K562 (cell line): ENCODE results near the gene VPREB1. TPM values are rescaled to one million over a fixed set of nuclear protein-coding genes. Genes with fewer than 3 reads are reported as not detected.

Experiments
- CC2D1A ChIP-seq: fragments of 450-650 bp; IDR thresholded peaks from 2 replicates; pipeline ENCODE4 v1.6.1; 2017; ENCODE audit warnings: mild to moderate bottlenecking
- CHD2 ChIP-seq: IDR thresholded peaks from 2 replicates; pipeline ENCODE4 v1.6.1; 2011; ENCODE audit warnings: low read depth, low read length
- ETS1 ChIP-seq: conservative IDR thresholded peaks from 2 replicates; pipeline ENCODE4 v1.6.1; 2011; ENCODE audit warnings: low read depth, mild to moderate bottlenecking, low read length; ENCODE audit not compliant: control insufficient read depth
- HDAC6 ChIP-seq: IDR thresholded peaks from 2 replicates; pipeline ENCODE4 v1.6.1; 2012; ENCODE audit warnings: low read depth, mild to moderate bottlenecking, control low read depth, inconsistent platforms, low read length, moderate library complexity
- ILF3 ChIP-seq: fragments of 450-650 bp; IDR thresholded peaks from 2 replicates; pipeline ENCODE4 v1.6.1; 2018; ENCODE audit warnings: antibody characterized with exemption, mild to moderate bottlenecking, moderate library complexity, borderline replicate concordance
- MEF2D ChIP-seq: conservative IDR thresholded peaks from 2 replicates; pipeline ENCODE4 v1.6.1; 2016; ENCODE audit warnings: low read depth, missing genetic modification characterization, missing compliant biosample characterization
- MLX ChIP-seq, 2 experiments: fragments of 450-650 bp in 1 of 2; sonication (generic) in 1 of 2; formaldehyde crosslinking; conservative IDR thresholded peaks; 2 replicates each; pipeline versions ENCODE4 v1.4.0 to v1.8.1; 2020 to 2022; ENCODE audit warnings: mild to moderate bottlenecking in 1 of 2, missing genetic modification reagents in 1 of 2
- NBN ChIP-seq: fragments of 450-650 bp; IDR thresholded peaks from 2 replicates; pipeline ENCODE4 v1.6.1; 2016; ENCODE audit warnings: low read depth, mild to moderate bottlenecking
- NR4A1 ChIP-seq, 2 experiments: fragments of 250-450 bp in 1 of 2; fragments of 450-650 bp in 1 of 2; sonication (Bioruptor Pico) in 1 of 2; IDR thresholded peaks; 2 replicates each; pipeline versions ENCODE4 v1.4.0 to v1.6.1; 2016 to 2020; ENCODE audit warnings: mild to moderate bottlenecking in 2 of 2, missing compliant biosample characterization in 1 of 2, missing genetic modification characterization in 1 of 2, moderate library complexity in 1 of 2
- RAD21 ChIP-seq, 2 experiments: fragments of 250-450 bp in 1 of 2; fragments of 450-650 bp in 1 of 2; sonication (Bioruptor Pico) in 1 of 2; formaldehyde crosslinking in 1 of 2; IDR thresholded peaks in 1 of 2; conservative IDR thresholded peaks in 1 of 2; 2 replicates each; pipeline versions ENCODE4 v1.4.0 to v1.8.0; 2020 to 2022; ENCODE audit warnings: mild to moderate bottlenecking in 2 of 2, moderate library complexity in 1 of 2
- SMARCC2 ChIP-seq: fragments of 450-650 bp; IDR thresholded peaks from 2 replicates; pipeline ENCODE4 v1.6.1; 2017; ENCODE audit warnings: antibody characterized with exemption, moderate library complexity, mild to moderate bottlenecking, low read depth
- SP2 ChIP-seq: IDR thresholded peaks from 2 replicates; pipeline ENCODE4 v1.6.1; 2011; ENCODE audit warnings: mild to moderate bottlenecking, low read depth, low read length, moderate library complexity; ENCODE audit not compliant: poor library complexity, severe bottlenecking; ENCODE audit errors: extremely low read depth
- SRSF1 ChIP-seq: fragments of 200-400 bp; formaldehyde crosslinking; IDR thresholded peaks from 2 replicates; pipeline ENCODE4 v1.6.1; 2017; ENCODE audit warnings: mild to moderate bottlenecking, low read depth, low read length, moderate library complexity
- TBP ChIP-seq: optimal IDR thresholded peaks from 2 replicates; pipeline ENCODE3; 2011; ENCODE audit warnings: low read depth, low read length, improper control_type of control experiment
- THAP7 ChIP-seq: fragments of 250-450 bp; sonication (Bioruptor Pico); IDR thresholded peaks from 2 replicates; pipeline ENCODE4 v1.5.0; 2021
- VEZF1 ChIP-seq: fragments of 200-800 bp; sonication (Bioruptor generic); IDR thresholded peaks from 2 replicates; pipeline ENCODE4 v1.6.1; 2017; ENCODE audit warnings: missing genetic modification characterization, missing compliant biosample characterization
- ZBTB7A ChIP-seq: IDR thresholded peaks from 2 replicates; pipeline ENCODE4 v1.6.1; 2011; ENCODE audit warnings: low read depth, mild to moderate bottlenecking, low read length, moderate library complexity, borderline replicate concordance; ENCODE audit not compliant: control insufficient read depth
- ZNF197 ChIP-seq: fragments of 200-800 bp; sonication (Bioruptor generic); IDR thresholded peaks from 2 replicates; pipeline ENCODE4 v1.6.1; 2016; ENCODE audit warnings: low read depth, missing genetic modification characterization, missing compliant biosample characterization
- ZNF316 ChIP-seq: fragments of 450-650 bp; IDR thresholded peaks from 2 replicates; pipeline ENCODE4 v1.6.1; 2016
- ZNF398 ChIP-seq: fragments of 250-450 bp; sonication (Bioruptor Pico); IDR thresholded peaks from 2 replicates; pipeline ENCODE4 v1.8.0; 2021; ENCODE audit warnings: moderate library complexity, mild to moderate bottlenecking, inconsistent platforms
- polyA plus RNA-seq, 8 experiments: library from polyadenylated mRNA; depleted of rRNA in 4 of 8; stranded (reverse) in 5 of 8; unstranded in 3 of 8; fragments of >200 nt; fragmentation: Nextera tagmentation in 2 of 8; fragmentation: Illumina TruSeq in 1 of 8; extraction: Ambion mirVana in 2 of 8; extraction: Trizol in 1 of 8; gene quantifications; 2 replicates each; pipeline versions ENCODE4 v1.2.1 to v1.2.3, GENCODE V29; 2011 to 2014; ENCODE audit warnings: inconsistent platforms in 1 of 8, missing spikeins in 1 of 8
- total RNA-seq, 7 experiments: library from RNA; depleted of rRNA in 6 of 7; stranded (reverse); fragments of >200 nt in 6 of 7; fragmentation: Illumina TruSeq in 2 of 7; extraction: Trizol in 2 of 7; gene quantifications; 2 replicates each; pipeline versions ENCODE4 v1.2.1 to v1.2.3, GENCODE V29; 2011 to 2021; ENCODE audit warnings: low replicate concordance in 1 of 7

VPREB1 gene
- total and polyA plus RNA-seq, 9 of the 15 experiments (the other 6 are each of a cell fraction or from before 2014, with no cell fraction given): not detected

DNA sequence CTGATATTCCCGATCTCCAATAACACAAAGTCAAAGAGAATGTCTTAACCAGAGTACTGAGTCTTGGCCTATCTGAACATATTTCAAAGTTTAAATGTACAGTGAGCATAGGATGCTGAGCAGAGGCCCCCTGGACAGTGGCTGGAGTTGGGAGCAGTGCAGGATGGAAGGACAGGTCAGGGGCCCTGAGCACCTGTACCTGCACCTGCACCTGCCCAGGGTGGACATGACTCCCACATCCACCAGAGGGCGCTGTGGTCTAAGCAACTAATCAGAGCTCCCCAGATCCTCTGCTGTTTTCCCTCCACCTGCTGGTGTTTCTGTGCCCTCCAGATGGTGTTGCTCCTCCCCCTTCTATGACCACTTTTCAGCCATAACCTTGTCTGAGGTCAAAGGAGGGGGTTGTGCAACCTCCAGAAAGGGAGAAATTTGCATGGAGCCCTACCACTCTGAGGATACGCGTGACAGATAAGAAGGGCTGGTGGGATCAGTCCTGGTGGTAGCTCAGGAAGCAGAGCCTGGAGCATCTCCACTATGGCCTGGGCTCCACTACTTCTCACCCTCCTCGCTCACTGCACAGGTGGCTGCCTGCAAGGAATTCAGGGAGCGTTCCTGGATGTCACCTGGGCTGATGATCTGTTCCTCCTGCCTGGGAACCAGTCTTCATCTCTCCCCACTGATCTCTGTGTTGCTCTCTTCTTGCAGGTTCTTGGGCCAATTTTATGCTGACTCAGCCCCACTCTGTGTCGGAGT, 49.1 kb upstream of the VPREB1 start (continued):
- TF ChIP-seq SRSF1: no peak
- TF ChIP-seq VEZF1 (CRISPR knock-in tag): peak; percentile 43; the same call in 1 of the 2 replicates
- no peak for TF ChIP-seq ZNF197 (CRISPR knock-in tag)
- TF ChIP-seq HDAC6: no peak
- TF ChIP-seq SMARCC2: no peak
- TF ChIP-seq ZBTB7A: no peak; the same call in 1 of the 2 replicates
- TF ChIP-seq MEF2D (tag): peak; percentile 53; the same call in 1 of the 2 replicates
- peak in 1 of 2 experiments; percentile 87; a peak in 2 of 4 replicates for TF ChIP-seq MLX (CRISPR knock-in tag; conservative IDR thresholded peaks at IDR 0.05)
- peak; percentile 93 to 100 for TF ChIP-seq RAD21 (CRISPR knock-in tag; conservative IDR thresholded peaks at IDR 0.05 in 1 of 2, IDR thresholded peaks at IDR 0.05 in 1 of 2)
- 0 out of 2 replicates have a peak, but pooled peaks have one; percentile 22 for TF ChIP-seq CHD2
- no peak for TF ChIP-seq SP2
- 0 out of 2 replicates have a peak, but pooled peaks have one; percentile 73 for TF ChIP-seq THAP7 (CRISPR knock-in tag)
- peak; percentile 96 for TF ChIP-seq CC2D1A
- TF ChIP-seq ZNF398 (CRISPR knock-in tag): no peak
- peak; percentile 31 for TF ChIP-seq TBP
- TF ChIP-seq ILF3: no peak
- TF ChIP-seq NBN: peak; percentile 95; the same call in 1 of the 2 replicates
- peak; percentile 100 for TF ChIP-seq ZNF316
- peak; percentile 76; the same call in 1 of the 2 replicates for TF ChIP-seq ETS1
- TF ChIP-seq NR4A1 (CRISPR knock-in tag; IDR thresholded peaks at IDR 0.05): 0 out of 2 replicates have a peak, but pooled peaks have one; percentile 18
- TF ChIP-seq NR4A1 (tag; IDR thresholded peaks at IDR 0.05): peak; percentile 84; the same call in 1 of the 2 replicates
